H1 (cell line): Measurements from ENCODE around the gene MAPT. TPM values are rescaled to one million over a fixed set of nuclear protein-coding genes. Genes with fewer than 3 reads are reported as not detected.

Source experiments
- CTCF ChIA-PET: fragments of 300-600 bp; sonication (Branson Sonifier 250); formaldehyde crosslinking; loops from one replicate; lab custom pipeline; 2021; ENCODE audit not compliant: partially characterized antibody; lab: Charles Lee
- POLR2A ChIA-PET: fragments of 300-600 bp; sonication (Branson Sonifier 250); formaldehyde crosslinking; loops from one replicate; lab custom pipeline; 2021; ENCODE audit warnings: inconsistent platforms; ENCODE audit not compliant: partially characterized antibody; lab: Charles Lee
- DNase-seq, 2 experiments: peaks; one replicate each; pipeline versions ENCODE4 v3.0.0 to v3.0.0-alpha.2; 2010 to 2022; ENCODE audit warnings: low spot score in 2 of 2, low read depth in 1 of 2, mixed read lengths in 1 of 2
- FAIRE-seq: peaks from 2 replicates; lab custom pipeline; 2011; peaks lifted over from hg19 to GRCh38; lab: Jason Lieb, UNC
- H2AFZ ChIP-seq: 2 replicates; pipeline ENCODE4 v1.8.1; 2012; ENCODE audit warnings: low read length, inconsistent platforms
- H2AK5ac ChIP-seq: 2 replicates; pipeline ENCODE4 v1.6.1; 2013; ENCODE audit warnings: low read depth, low read length
- H2BK120ac ChIP-seq: replicated peaks from 2 replicates; pipeline ENCODE3; 2013; ENCODE audit warnings: low read depth, low read length, inconsistent platforms
- H2BK12ac ChIP-seq: 2 replicates; pipeline ENCODE4 v1.6.1; 2013; ENCODE audit warnings: low read depth, low read length
- H2BK15ac ChIP-seq: 2 replicates; pipeline ENCODE4 v1.6.1; 2013; ENCODE audit warnings: low read length
- H2BK20ac ChIP-seq: 2 replicates; pipeline ENCODE4 v1.6.1; 2013; ENCODE audit warnings: low read length
- H2BK5ac ChIP-seq: 2 replicates; pipeline ENCODE4 v1.6.1; 2013; ENCODE audit warnings: low read depth, low read length
- H3K14ac ChIP-seq: 2 replicates; pipeline ENCODE4 v1.6.1; 2013; ENCODE audit warnings: inconsistent platforms; ENCODE audit not compliant: insufficient read length
- H3K18ac ChIP-seq: 2 replicates; pipeline ENCODE4 v1.6.1; 2013; ENCODE audit warnings: low read length; ENCODE audit errors: extremely low read depth
- H3K23ac ChIP-seq: 2 replicates; pipeline ENCODE4 v1.6.1; 2013; ENCODE audit warnings: inconsistent platforms; ENCODE audit not compliant: insufficient read length
- H3K23me2 ChIP-seq: 2 replicates; pipeline ENCODE4 v1.6.1; 2013; ENCODE audit warnings: low read depth, low read length
- H3K27ac ChIP-seq: 2 replicates; pipeline ENCODE4 v1.6.1; 2011; ENCODE audit warnings: low read depth, low read length, inconsistent platforms
- H3K27me3 ChIP-seq, 4 experiments: replicated peaks in 1 of 4; 1 replicate in 1 of 4; 2 replicates in 3 of 4; pipeline versions ENCODE4 v1.6.1 to v1.8.1; 2011 to 2013; ENCODE audit warnings: low read length in 3 of 4, mild to moderate bottlenecking in 3 of 4, inconsistent platforms in 2 of 4, mixed read lengths in 2 of 4, moderate library complexity in 1 of 4; ENCODE audit not compliant: control insufficient read depth in 3 of 4, insufficient read depth in 3 of 4; ENCODE audit errors: extremely low read depth in 1 of 4
- H3K36me3 ChIP-seq, 4 experiments: 2 replicates each; pipeline versions ENCODE4 v1.6.1 to v1.8.1; 2011 to 2013; ENCODE audit warnings: mild to moderate bottlenecking in 4 of 4, low read length in 3 of 4, moderate library complexity in 2 of 4, control low read depth in 1 of 4, inconsistent platforms in 1 of 4; ENCODE audit not compliant: insufficient read depth in 4 of 4, control insufficient read depth in 2 of 4
- H3K4ac ChIP-seq: replicated peaks from 2 replicates; pipeline ENCODE3; 2013; ENCODE audit warnings: low read length, low read depth, mixed read lengths, inconsistent platforms; ENCODE audit not compliant: insufficient read length
- H3K4me1 ChIP-seq, 4 experiments: replicated peaks in 1 of 4; 1 replicate in 1 of 4; 2 replicates in 3 of 4; pipeline versions ENCODE4 v1.6.1 to v1.8.1; 2011 to 2013; ENCODE audit warnings: low read length in 3 of 4, inconsistent platforms in 2 of 4, mixed read lengths in 1 of 4; ENCODE audit not compliant: insufficient read depth in 4 of 4, control insufficient read depth in 3 of 4
- H3K4me2 ChIP-seq, 2 experiments: 2 replicates each; pipeline versions ENCODE4 v1.6.1 to v1.8.1; 2011 to 2013; ENCODE audit warnings: low read depth in 2 of 2, low read length in 2 of 2, control low read depth in 1 of 2, inconsistent platforms in 1 of 2, mild to moderate bottlenecking in 1 of 2; ENCODE audit not compliant: insufficient read depth in 1 of 2
- H3K4me3 ChIP-seq, 4 experiments: fragments of 200-600, 300-600 bp in 1 of 4; sonication (generic), shearing (Covaris generic), sonication (Bioruptor Twin) in 1 of 4; 2 replicates each; pipeline versions ENCODE4 v1.5.1 to v1.8.1; 2011 to 2016; ENCODE audit warnings: low read length in 4 of 4, low read depth in 3 of 4, control low read depth in 2 of 4, inconsistent platforms in 2 of 4, mild to moderate bottlenecking in 2 of 4, mixed read lengths in 1 of 4, moderate library complexity in 1 of 4; ENCODE audit not compliant: insufficient read depth in 2 of 4; ENCODE audit errors: extremely low read depth in 1 of 4
- H3K56ac ChIP-seq: replicated peaks from 2 replicates; pipeline ENCODE3; 2013; ENCODE audit warnings: low read depth, mild to moderate bottlenecking, mixed read lengths, low read length, inconsistent platforms; ENCODE audit not compliant: insufficient read length
- H3K79me1 ChIP-seq: 2 replicates; pipeline ENCODE4 v1.6.1; 2013; ENCODE audit warnings: low read depth, low read length, control low read depth
- H3K79me2 ChIP-seq, 2 experiments: 2 replicates each; pipeline versions ENCODE4 v1.6.1 to v1.8.1; 2012 to 2013; ENCODE audit warnings: low read length in 2 of 2, mild to moderate bottlenecking in 2 of 2, inconsistent platforms in 1 of 2; ENCODE audit not compliant: insufficient read depth in 2 of 2, control insufficient read depth in 1 of 2
- H3K9ac ChIP-seq, 4 experiments: replicated peaks in 1 of 4; 1 replicate in 1 of 4; 2 replicates in 3 of 4; pipeline versions ENCODE4 v1.6.1 to v1.8.1; 2011 to 2013; ENCODE audit warnings: low read depth in 3 of 4, low read length in 3 of 4, control low read depth in 2 of 4, mild to moderate bottlenecking in 2 of 4, moderate library complexity in 2 of 4, inconsistent platforms in 1 of 4; ENCODE audit errors: extremely low read depth in 1 of 4
- H3K9me3 ChIP-seq, 2 experiments: 2 replicates each; pipeline versions ENCODE4 v1.6.1 to v1.8.1; 2012 to 2013; ENCODE audit warnings: mild to moderate bottlenecking in 2 of 2, moderate library complexity in 2 of 2, control low read depth in 1 of 2, inconsistent platforms in 1 of 2, low read depth in 1 of 2, low read length in 1 of 2, mixed read lengths in 1 of 2; ENCODE audit not compliant: insufficient read depth in 2 of 2
- H4K20me1 ChIP-seq, 2 experiments: replicated peaks in 1 of 2; 2 replicates each; pipeline versions ENCODE3 to v1.8.1; 2011 to 2013; ENCODE audit warnings: inconsistent platforms in 2 of 2, low read length in 2 of 2, mild to moderate bottlenecking in 1 of 2; ENCODE audit not compliant: insufficient read depth in 2 of 2, control insufficient read depth in 1 of 2
- H4K5ac ChIP-seq: 2 replicates; pipeline ENCODE4 v1.6.1; 2013; ENCODE audit warnings: low read length, low read depth, mixed read lengths, inconsistent platforms; ENCODE audit not compliant: insufficient read length
- H4K8ac ChIP-seq: 2 replicates; pipeline ENCODE4 v1.8.0; 2013; ENCODE audit warnings: mild to moderate bottlenecking, moderate library complexity, low read length, inconsistent platforms; ENCODE audit not compliant: insufficient read depth; ENCODE audit errors: extremely low read depth
- H4K91ac ChIP-seq: replicated peaks from 2 replicates; pipeline ENCODE3; 2013; ENCODE audit warnings: low read length, mixed read lengths, inconsistent platforms; ENCODE audit not compliant: insufficient read length
- CBX5 ChIP-seq: fragments of 300-800, 300-1000 bp; sonication (generic); IDR thresholded peaks from 2 replicates; pipeline ENCODE4 v1.7.1; 2016; ENCODE audit warnings: antibody characterized with exemption, low read length, low read depth
- CEBPB ChIP-seq: IDR thresholded peaks from 2 replicates; pipeline ENCODE4 v1.6.1; 2012; ENCODE audit warnings: low read depth, low read length
- CHD1 ChIP-seq: IDR thresholded peaks from 2 replicates; pipeline ENCODE4 v1.6.1; 2012; ENCODE audit warnings: low read depth, low read length, improper control_type of control experiment
- EZH2 ChIP-seq: fragments of 200-600 bp; sonication (generic); IDR thresholded peaks from 2 replicates; pipeline ENCODE4 v1.7.1; 2012; ENCODE audit warnings: low read depth, mild to moderate bottlenecking, moderate library complexity, low read length, inconsistent platforms; ENCODE audit not compliant: severe bottlenecking
- MAFK ChIP-seq: IDR thresholded peaks from 2 replicates; pipeline ENCODE4 v1.6.1; 2012; ENCODE audit warnings: low read depth, mild to moderate bottlenecking, improper control_type of control experiment, low read length
- SAP30 ChIP-seq: fragments of 300-600 bp; sonication (generic); IDR thresholded peaks from 2 replicates; pipeline ENCODE4 v1.7.1; 2012; ENCODE audit warnings: low read length, moderate library complexity, mild to moderate bottlenecking, inconsistent platforms; ENCODE audit not compliant: insufficient read depth, insufficient replicate concordance
- SIRT6 ChIP-seq: IDR thresholded peaks from one replicate; pipeline ENCODE4 v1.7.1; 2012; ENCODE audit warnings: low read length, inconsistent platforms
- TAF1 ChIP-seq: IDR thresholded peaks from 2 replicates; pipeline ENCODE4 v1.6.1; 2011; ENCODE audit warnings: mild to moderate bottlenecking, low read depth, low read length
- TCF12 ChIP-seq: IDR thresholded peaks from 2 replicates; pipeline ENCODE4 v1.6.1; 2011; ENCODE audit warnings: low read depth, mild to moderate bottlenecking, low read length
- WGBS, 2 experiments: shearing (Covaris generic) in 1 of 2; methylation state at CpG; one replicate each; pipeline versions ENCODE4 v1.1.6 to v1.1.7; 2013 to 2015; ENCODE audit warnings: low lambda C conversion rate in 2 of 2, mixed read lengths in 2 of 2, inconsistent platforms in 1 of 2, low coverage in 1 of 2, missing lambda C conversion rate in 1 of 2; ENCODE audit not compliant: insufficient replicate concordance in 2 of 2, insufficient coverage in 1 of 2, insufficient read length in 1 of 2; ENCODE audit errors: extremely low coverage in 1 of 2, missing lambda C conversion rate in 1 of 2; 5-methylcytosine and 5-hydroxymethylcytosine counted together
- polyA plus RNA-seq, 7 experiments: library from polyadenylated mRNA; depleted of rRNA in 3 of 7; stranded (reverse) in 5 of 7; unstranded in 2 of 7; fragments of >200 nt in 5 of 7; fragments of 200-250 nt in 2 of 7; gene quantifications; 1 replicate in 5 of 7; 2 replicates in 1 of 7; 4 replicates in 1 of 7; pipeline versions ENCODE4 v1.2.1 to v1.2.3, GENCODE V29; 2011 to 2013; ENCODE audit warnings: missing spikeins in 2 of 7, mixed read lengths in 2 of 7
- total RNA-seq: library from RNA; stranded (reverse); fragmentation: NEBNext Ultra II Directional; extraction: Animal tissue kit (Norgen Biotek cat#: 25700); gene quantifications from 2 replicates; pipeline ENCODE4 v1.2.1, GENCODE V29; 2021
- TF ChIP-seq, protein P1 (sequence below): IDR thresholded peaks from 2 replicates; pipeline ENCODE4 v1.6.1; 2011; ENCODE audit warnings: low read length, improper control_type of control experiment
- TF ChIP-seq, protein P2 (sequence below): IDR thresholded peaks from 2 replicates; pipeline ENCODE4 v1.6.1; 2012; ENCODE audit warnings: inconsistent platforms

The MAPT gene
- total and polyA plus RNA-seq, 2 of the 8 experiments (the other 6 are each of a cell fraction or from before 2014, with no cell fraction given) = 0.54 to 1.7 TPM

DNA sequence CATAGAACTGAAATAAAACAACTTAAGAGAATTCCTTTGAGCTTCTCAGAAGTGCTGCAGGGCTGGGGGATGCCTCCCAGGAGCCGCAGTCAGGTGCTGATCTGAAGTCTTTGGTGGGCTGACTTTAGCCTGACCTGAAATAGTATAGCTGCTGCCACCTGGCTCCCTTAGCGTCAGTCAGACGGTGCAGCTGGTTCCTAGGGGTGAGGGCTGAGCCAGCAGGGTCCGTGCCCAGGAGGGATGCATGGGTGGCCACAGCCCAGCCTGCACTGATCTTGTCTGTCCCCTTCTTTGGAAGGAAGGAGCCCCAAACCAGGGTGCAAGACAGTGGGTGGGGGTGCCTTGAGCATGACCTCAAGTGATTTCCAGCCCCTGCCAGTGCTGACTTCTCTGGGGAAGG is 11.5 kb downstream of the MAPT start:
- Histone ChIP-seq H2BK12ac (peak overlapping the region; percentile 71; the same call in 1 of the 2 replicates), H3K14ac (no peak overlapping the region), H4K91ac (no peak overlapping the region), H3K27ac (no peak overlapping the region), H3K27me3 (no peaks in the 10 kb centered on the region), H2BK15ac (0 out of 2 replicates have a peak overlapping the region, but pooled peaks have one; percentile 65), H2BK20ac (no peak overlapping the region), H3K18ac (no peak overlapping the region), H3K79me1 (no peaks in the 10 kb centered on the region), H3K56ac (no peak overlapping the region), H2AK5ac (no peak overlapping the region), H3K4me1 (peaks cover 0 to 7% (median 4%) of the 10 kb centered on the region in 4 experiments), H4K5ac (no peak overlapping the region), H3K23me2 (no peaks in the 10 kb centered on the region), H2BK120ac (no peak overlapping the region), H4K20me1 (no peaks in the 10 kb centered on the region), H3K79me2 (no peaks in the 10 kb centered on the region), H3K9me3 (no peaks in the 10 kb centered on the region), H3K9ac (no peak overlapping the region), H3K4me2 (no peak overlapping the region), H2AFZ (no peak overlapping the region), H3K4me3 (no peak overlapping the region), H3K4ac (no peak overlapping the region), H2BK5ac (no peak overlapping the region), H3K23ac (no peak overlapping the region), H4K8ac (no peak overlapping the region), H3K36me3 (no peaks in the 10 kb centered on the region)
- TF ChIP-seq SIRT6 (no peak), TAF1 (no peak), CBX5 (no peak), CHD1 (no peak), EZH2 (no peak), CEBPB (no peak), TCF12 (no peak), MAFK (no peak), SAP30 (no peak)
- TF ChIP-seq, protein P1, sequence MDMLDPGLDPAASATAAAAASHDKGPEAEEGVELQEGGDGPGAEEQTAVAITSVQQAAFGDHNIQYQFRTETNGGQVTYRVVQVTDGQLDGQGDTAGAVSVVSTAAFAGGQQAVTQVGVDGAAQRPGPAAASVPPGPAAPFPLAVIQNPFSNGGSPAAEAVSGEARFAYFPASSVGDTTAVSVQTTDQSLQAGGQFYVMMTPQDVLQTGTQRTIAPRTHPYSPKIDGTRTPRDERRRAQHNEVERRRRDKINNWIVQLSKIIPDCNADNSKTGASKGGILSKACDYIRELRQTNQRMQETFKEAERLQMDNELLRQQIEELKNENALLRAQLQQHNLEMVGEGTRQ = no peak
- TF ChIP-seq, protein P2, sequence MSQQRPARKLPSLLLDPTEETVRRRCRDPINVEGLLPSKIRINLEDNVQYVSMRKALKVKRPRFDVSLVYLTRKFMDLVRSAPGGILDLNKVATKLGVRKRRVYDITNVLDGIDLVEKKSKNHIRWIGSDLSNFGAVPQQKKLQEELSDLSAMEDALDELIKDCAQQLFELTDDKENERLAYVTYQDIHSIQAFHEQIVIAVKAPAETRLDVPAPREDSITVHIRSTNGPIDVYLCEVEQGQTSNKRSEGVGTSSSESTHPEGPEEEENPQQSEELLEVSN = no peak
- ChIA-PET CTCF (interaction anchor here (0.7 to 2.1 kb wide), 9 partner anchors 9 to 382 kb away, joined by 3 to 7 read pairs (median 3); partner anchors contain the start of gene MAPT), POLR2A (interaction anchor here (1.7 kb wide), 1 partner anchor 8 kb away, joined by 6 read pairs; no protein-coding TSS in a partner anchor)
- FAIRE-seq (no peak), DNase-seq (no peak)
- WGBS, 2 experiments = 65% methylated on average over 4 of the region's 4 CpGs; no CpG with 5 or more reads in 1 of the 2 experiments
